GM12878 (cell line): ENCODE measurements around the gene TARP.
A peak's percentile ranks its signal among the peaks of the same experiment; 100 is the strongest.

Source experiments
- ATAC-seq: fragments of 200-7000 bp; cut with Tn5 transposase; 3 replicates; pipeline ENCODE4 v1.9.1; 2020; ENCODE audit warnings: mild to moderate bottlenecking, moderate library complexity
- BruUV-seq: library from RNA; stranded (reverse); fragments of 400-500 nt; replicated peaks from 2 replicates; lab custom pipeline; 2021; lab: Mats Ljungman, UMichigan
- CTCF ChIA-PET: fragments of 300-600 bp; sonication (Branson Sonifier 250); formaldehyde crosslinking; extraction: SDS; loops from one replicate; lab custom pipeline; 2021; ENCODE audit warnings: inconsistent platforms; lab: Yijun Ruan, JAX
- POLR2A ChIA-PET: fragments of 350-600 bp; formaldehyde crosslinking; extraction: SDS; loops from one replicate; lab custom pipeline; 2021; ENCODE audit warnings: inconsistent platforms; lab: Charles Lee
- RAD21 ChIA-PET: fragments of 300-600 bp; sonication (Branson Sonifier 250); formaldehyde crosslinking; loops from one replicate; lab custom pipeline; 2023; ENCODE audit warnings: antibody characterized with exemption; ENCODE audit not compliant: unreplicated experiment; lab: Charles Lee
- SMC1A ChIA-PET: fragments of 300-600 bp; sonication (Branson Sonifier 250); formaldehyde crosslinking; loops from one replicate; lab custom pipeline; 2023; ENCODE audit not compliant: unreplicated experiment, uncharacterized antibody; lab: Charles Lee
- DNase-seq: peaks from one replicate; pipeline ENCODE4 v3.0.0-alpha.2; 2011; ENCODE audit warnings: low read depth, low spot score
- FAIRE-seq: peaks from 3 replicates; lab custom pipeline; 2011; peaks lifted over from hg19 to GRCh38; lab: Jason Lieb, UNC
- H2AFZ ChIP-seq: 2 replicates; pipeline ENCODE4 v1.6.0; 2011; ENCODE audit warnings: low read depth, low read length, control low read depth; ENCODE audit not compliant: control insufficient read depth
- H3K27ac ChIP-seq: 2 replicates; pipeline ENCODE4 v1.5.1; 2011; ENCODE audit warnings: control low read depth; ENCODE audit not compliant: control insufficient read depth, insufficient read depth
- H3K27me3 ChIP-seq, 2 experiments: replicated peaks in 1 of 2; 2 replicates each; pipeline versions ENCODE4 v1.6.0 to v1.6.1; 2011; ENCODE audit warnings: low read length in 1 of 2; ENCODE audit not compliant: control insufficient read depth in 2 of 2, insufficient read depth in 2 of 2
- H3K36me3 ChIP-seq, 2 experiments: 2 replicates each; pipeline ENCODE4 v1.5.1; 2011; ENCODE audit warnings: low read length in 1 of 2; ENCODE audit not compliant: control insufficient read depth in 2 of 2, insufficient read depth in 2 of 2
- H3K4me1 ChIP-seq: 2 replicates; pipeline ENCODE4 v1.6.1; 2011; ENCODE audit warnings: mild to moderate bottlenecking, low read length, moderate library complexity, mixed read lengths; ENCODE audit not compliant: control insufficient read depth, insufficient read depth
- H3K4me2 ChIP-seq: 2 replicates; pipeline ENCODE4 v1.6.0; 2011; ENCODE audit warnings: control low read depth; ENCODE audit not compliant: control insufficient read depth, insufficient read depth
- H3K4me3 ChIP-seq: fragments of 200-600 bp; sonication (generic); 2 replicates; pipeline ENCODE4 v1.5.1; 2016
- H3K79me2 ChIP-seq: 2 replicates; pipeline ENCODE4 v1.6.0; 2011; ENCODE audit warnings: low read length; ENCODE audit not compliant: control insufficient read depth, insufficient read depth
- H3K9ac ChIP-seq: 2 replicates; pipeline ENCODE4 v1.8.0; 2011; ENCODE audit warnings: low read length, control low read depth, mixed read lengths; ENCODE audit not compliant: control insufficient read depth, insufficient read depth
- H3K9me3 ChIP-seq: replicated peaks from 3 replicates; pipeline ENCODE4 v1.5.1; 2011; ENCODE audit warnings: mild to moderate bottlenecking, low read length; ENCODE audit not compliant: control insufficient read depth, insufficient read depth
- H4K20me1 ChIP-seq: 2 replicates; pipeline ENCODE4 v1.6.0; 2011; ENCODE audit not compliant: control insufficient read depth, insufficient read depth
- BRCA1 ChIP-seq: IDR thresholded peaks from 2 replicates; pipeline ENCODE4 v1.6.1; 2011; ENCODE audit warnings: low read depth, low read length, improper control_type of control experiment
- ETV6 ChIP-seq, 2 experiments: fragments of 450-650 bp in 1 of 2; IDR thresholded peaks in 1 of 2; conservative IDR thresholded peaks in 1 of 2; 2 replicates each; pipeline ENCODE4 v1.6.1; 2014; ENCODE audit warnings: antibody characterized with exemption in 1 of 2, borderline replicate concordance in 1 of 2, low read depth in 1 of 2, mild to moderate bottlenecking in 1 of 2, moderate library complexity in 1 of 2
- RB1 ChIP-seq: fragments of 450-650 bp; formaldehyde crosslinking; IDR thresholded peaks from 2 replicates; pipeline ENCODE4 v1.6.1; 2017; ENCODE audit warnings: mild to moderate bottlenecking, borderline replicate concordance
- RFX5 ChIP-seq: IDR thresholded peaks from 2 replicates; pipeline ENCODE4 v1.6.1; 2011; ENCODE audit warnings: low read depth, low read length, improper control_type of control experiment
- SREBF2 ChIP-seq: IDR thresholded peaks from 2 replicates; pipeline ENCODE4 v1.6.1; 2012; ENCODE audit warnings: mild to moderate bottlenecking, low read length
- USF1 ChIP-seq: IDR thresholded peaks from 2 replicates; pipeline ENCODE4 v1.6.1; 2011; ENCODE audit warnings: borderline replicate concordance, low read depth, mild to moderate bottlenecking, moderate library complexity, mixed read lengths, low read length; ENCODE audit not compliant: insufficient read depth; ENCODE audit errors: extremely low read length
- ZBTB11 ChIP-seq: fragments of 450-650 bp; formaldehyde crosslinking; IDR thresholded peaks from 2 replicates; pipeline ENCODE4 v1.5.0; 2022; ENCODE audit warnings: mild to moderate bottlenecking, missing genetic modification characterization
- WGBS: methylation state at CpG from one replicate; pipeline ENCODE4 v1.1.6; 2016; ENCODE audit warnings: low lambda C conversion rate; ENCODE audit not compliant: insufficient replicate concordance, insufficient coverage; ENCODE audit errors: missing lambda C conversion rate; 5-methylcytosine and 5-hydroxymethylcytosine counted together
- in situ Hi-C: fragments of 300-500 bp; cut with MboI; formaldehyde crosslinking; loops from 9 replicates; pipeline ENCODE4 v1.14.3; 2018; ENCODE audit warnings: mixed read lengths
- intact Hi-C: fragments of 100-400 bp; cut with micrococcal nuclease; formaldehyde crosslinking; loops from one replicate; pipeline ENCODE4 v1.14.2; 2022; ENCODE audit not compliant: unreplicated experiment
- TF ChIP-seq, protein P1 (sequence below): fragments of 450-650 bp; IDR thresholded peaks from 2 replicates; pipeline ENCODE4 v1.6.1; 2017; ENCODE audit warnings: antibody characterized with exemption, mild to moderate bottlenecking, moderate library complexity
- TF ChIP-seq, protein P2 (sequence below): fragments of 450-650 bp; IDR thresholded peaks from 2 replicates; pipeline ENCODE4 v1.6.1; 2016; ENCODE audit warnings: mild to moderate bottlenecking
- TF ChIP-seq, protein P3 (sequence below): fragments of 450-650 bp; IDR thresholded peaks from 2 replicates; pipeline ENCODE4 v1.6.1; 2017; ENCODE audit warnings: mild to moderate bottlenecking, moderate library complexity

The TARP gene

DNA sequence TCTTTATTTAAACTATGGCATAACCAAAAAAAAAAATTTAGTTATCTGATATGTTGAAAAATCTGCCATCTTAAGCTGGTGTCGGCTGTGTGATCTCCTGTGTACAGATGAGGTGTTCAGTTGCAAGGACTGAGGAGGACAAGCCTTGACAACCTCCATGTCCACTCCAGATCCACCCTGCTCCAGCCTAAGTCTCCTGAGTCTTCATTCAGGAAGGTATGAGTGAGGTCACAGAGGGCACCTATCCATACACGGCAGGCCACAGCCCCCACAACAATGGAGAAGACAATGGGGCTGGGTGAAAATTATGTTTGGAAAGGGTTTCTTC lies 16.1 kb downstream of the TARP start:
- Histone ChIP-seq H3K27me3 (no peaks in the 10 kb centered on the region), H4K20me1 (no peaks in the 10 kb centered on the region), H3K27ac (no peak overlapping the region), H3K79me2 (no peaks in the 10 kb centered on the region), H3K4me2 (no peak overlapping the region), H3K4me3 (no peak overlapping the region), H3K9me3 (no peaks in the 10 kb centered on the region), H3K36me3 (no peaks in the 10 kb centered on the region), H3K9ac (no peak overlapping the region), H3K4me1 (no peaks in the 10 kb centered on the region), H2AFZ (0 out of 2 replicates have a peak overlapping the region, but pooled peaks have one; percentile 11)
- no peak for DNase-seq
- POLR2A ChIA-PET: no interaction called here
- in situ Hi-C loops (no loop called here), intact Hi-C loops (no loop called here)
- SMC1A ChIA-PET: interaction anchor here (1.0 to 1.6 kb wide), 3 partner anchors 16 to 57 kb away, joined by 3 to 5 read pairs (median 4); partner anchors contain the start of gene TARP
- CTCF ChIA-PET: interaction anchor here (1.0 to 1.5 kb wide), 3 partner anchors 63 to 148 kb away, joined by 3 to 4 read pairs (median 3); no protein-coding TSS in a partner anchor
- 50% methylated on average over 2 of the region's 2 CpGs for WGBS
- FAIRE-seq: no peak
- BruUV-seq: no TSS peak
- ATAC-seq: no peak
- RAD21 ChIA-PET: interaction anchor here (1.6 kb wide), 1 partner anchor 62 kb away, joined by 3 read pairs; no protein-coding TSS in a partner anchor
- TF ChIP-seq, protein P1, sequence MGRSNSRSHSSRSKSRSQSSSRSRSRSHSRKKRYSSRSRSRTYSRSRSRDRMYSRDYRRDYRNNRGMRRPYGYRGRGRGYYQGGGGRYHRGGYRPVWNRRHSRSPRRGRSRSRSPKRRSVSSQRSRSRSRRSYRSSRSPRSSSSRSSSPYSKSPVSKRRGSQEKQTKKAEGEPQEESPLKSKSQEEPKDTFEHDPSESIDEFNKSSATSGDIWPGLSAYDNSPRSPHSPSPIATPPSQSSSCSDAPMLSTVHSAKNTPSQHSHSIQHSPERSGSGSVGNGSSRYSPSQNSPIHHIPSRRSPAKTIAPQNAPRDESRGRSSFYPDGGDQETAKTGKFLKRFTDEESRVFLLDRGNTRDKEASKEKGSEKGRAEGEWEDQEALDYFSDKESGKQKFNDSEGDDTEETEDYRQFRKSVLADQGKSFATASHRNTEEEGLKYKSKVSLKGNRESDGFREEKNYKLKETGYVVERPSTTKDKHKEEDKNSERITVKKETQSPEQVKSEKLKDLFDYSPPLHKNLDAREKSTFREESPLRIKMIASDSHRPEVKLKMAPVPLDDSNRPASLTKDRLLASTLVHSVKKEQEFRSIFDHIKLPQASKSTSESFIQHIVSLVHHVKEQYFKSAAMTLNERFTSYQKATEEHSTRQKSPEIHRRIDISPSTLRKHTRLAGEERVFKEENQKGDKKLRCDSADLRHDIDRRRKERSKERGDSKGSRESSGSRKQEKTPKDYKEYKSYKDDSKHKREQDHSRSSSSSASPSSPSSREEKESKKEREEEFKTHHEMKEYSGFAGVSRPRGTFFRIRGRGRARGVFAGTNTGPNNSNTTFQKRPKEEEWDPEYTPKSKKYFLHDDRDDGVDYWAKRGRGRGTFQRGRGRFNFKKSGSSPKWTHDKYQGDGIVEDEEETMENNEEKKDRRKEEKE: no peak
- no peak for TF ChIP-seq RB1
- TF ChIP-seq, protein P2, sequence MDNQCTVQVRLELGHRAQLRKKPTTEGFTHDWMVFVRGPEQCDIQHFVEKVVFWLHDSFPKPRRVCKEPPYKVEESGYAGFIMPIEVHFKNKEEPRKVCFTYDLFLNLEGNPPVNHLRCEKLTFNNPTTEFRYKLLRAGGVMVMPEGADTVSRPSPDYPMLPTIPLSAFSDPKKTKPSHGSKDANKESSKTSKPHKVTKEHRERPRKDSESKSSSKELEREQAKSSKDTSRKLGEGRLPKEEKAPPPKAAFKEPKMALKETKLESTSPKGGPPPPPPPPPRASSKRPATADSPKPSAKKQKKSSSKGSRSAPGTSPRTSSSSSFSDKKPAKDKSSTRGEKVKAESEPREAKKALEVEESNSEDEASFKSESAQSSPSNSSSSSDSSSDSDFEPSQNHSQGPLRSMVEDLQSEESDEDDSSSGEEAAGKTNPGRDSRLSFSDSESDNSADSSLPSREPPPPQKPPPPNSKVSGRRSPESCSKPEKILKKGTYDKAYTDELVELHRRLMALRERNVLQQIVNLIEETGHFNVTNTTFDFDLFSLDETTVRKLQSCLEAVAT: no peak
- no peak for TF ChIP-seq BRCA1
- no peak for TF ChIP-seq USF1
- no peak for TF ChIP-seq ZBTB11 (CRISPR knock-in tag)
- TF ChIP-seq RFX5: no peak
- TF ChIP-seq ETV6 (conservative IDR thresholded peaks at IDR 0.05 in 1 of 2, IDR thresholded peaks at IDR 0.05 in 1 of 2; ENCODE audit: borderline replicate concordance in 1 of 2, low read depth in 1 of 2): no peak
- TF ChIP-seq SREBF2: no peak
- TF ChIP-seq, protein P3, sequence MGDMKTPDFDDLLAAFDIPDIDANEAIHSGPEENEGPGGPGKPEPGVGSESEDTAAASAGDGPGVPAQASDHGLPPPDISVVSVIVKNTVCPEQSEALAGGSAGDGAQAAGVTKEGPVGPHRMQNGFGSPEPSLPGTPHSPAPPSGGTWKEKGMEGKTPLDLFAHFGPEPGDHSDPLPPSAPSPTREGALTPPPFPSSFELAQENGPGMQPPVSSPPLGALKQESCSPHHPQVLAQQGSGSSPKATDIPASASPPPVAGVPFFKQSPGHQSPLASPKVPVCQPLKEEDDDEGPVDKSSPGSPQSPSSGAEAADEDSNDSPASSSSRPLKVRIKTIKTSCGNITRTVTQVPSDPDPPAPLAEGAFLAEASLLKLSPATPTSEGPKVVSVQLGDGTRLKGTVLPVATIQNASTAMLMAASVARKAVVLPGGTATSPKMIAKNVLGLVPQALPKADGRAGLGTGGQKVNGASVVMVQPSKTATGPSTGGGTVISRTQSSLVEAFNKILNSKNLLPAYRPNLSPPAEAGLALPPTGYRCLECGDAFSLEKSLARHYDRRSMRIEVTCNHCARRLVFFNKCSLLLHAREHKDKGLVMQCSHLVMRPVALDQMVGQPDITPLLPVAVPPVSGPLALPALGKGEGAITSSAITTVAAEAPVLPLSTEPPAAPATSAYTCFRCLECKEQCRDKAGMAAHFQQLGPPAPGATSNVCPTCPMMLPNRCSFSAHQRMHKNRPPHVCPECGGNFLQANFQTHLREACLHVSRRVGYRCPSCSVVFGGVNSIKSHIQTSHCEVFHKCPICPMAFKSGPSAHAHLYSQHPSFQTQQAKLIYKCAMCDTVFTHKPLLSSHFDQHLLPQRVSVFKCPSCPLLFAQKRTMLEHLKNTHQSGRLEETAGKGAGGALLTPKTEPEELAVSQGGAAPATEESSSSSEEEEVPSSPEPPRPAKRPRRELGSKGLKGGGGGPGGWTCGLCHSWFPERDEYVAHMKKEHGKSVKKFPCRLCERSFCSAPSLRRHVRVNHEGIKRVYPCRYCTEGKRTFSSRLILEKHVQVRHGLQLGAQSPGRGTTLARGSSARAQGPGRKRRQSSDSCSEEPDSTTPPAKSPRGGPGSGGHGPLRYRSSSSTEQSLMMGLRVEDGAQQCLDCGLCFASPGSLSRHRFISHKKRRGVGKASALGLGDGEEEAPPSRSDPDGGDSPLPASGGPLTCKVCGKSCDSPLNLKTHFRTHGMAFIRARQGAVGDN: no peak
